OCI-LY7 (cell line): Measurements from ENCODE around the gene AEBP2. TPM values are rescaled to one million over a fixed set of nuclear protein-coding genes. Genes with fewer than 3 reads are reported as not detected.

Experiments used
- BruUV-seq: library from RNA; stranded (reverse); fragments of 400-500 nt; replicated peaks from 2 replicates; lab custom pipeline; 2021; lab: Mats Ljungman, UMichigan
- CTCF ChIA-PET: fragments of 300-600 bp; sonication (Branson Sonifier 250); formaldehyde crosslinking; loops from one replicate; lab custom pipeline; 2022; ENCODE audit warnings: antibody characterized with exemption; ENCODE audit not compliant: unreplicated experiment; lab: Charles Lee
- POLR2A ChIA-PET: fragments of 300-600 bp; sonication (Branson Sonifier 250); formaldehyde crosslinking; loops from one replicate; lab custom pipeline; 2022; ENCODE audit warnings: antibody characterized with exemption; lab: Charles Lee
- DNase-seq: peaks from one replicate; pipeline ENCODE4 v3.0.0-alpha.2; 2015; ENCODE audit warnings: low spot score
- H2AFZ ChIP-seq: fragments of 200-600 bp; sonication (generic), shearing (Covaris generic); 2 replicates; pipeline ENCODE4 v1.6.1; 2014; ENCODE audit warnings: mild to moderate bottlenecking, antibody characterized with exemption, low read length, moderate library complexity
- H3K27ac ChIP-seq: fragments of 200-600 bp; sonication (generic); 2 replicates; pipeline ENCODE4 v1.5.1; 2014; ENCODE audit warnings: mixed run types, low read depth, mild to moderate bottlenecking, moderate library complexity, low read length, inconsistent platforms; ENCODE audit not compliant: poor library complexity, severe bottlenecking
- H3K36me3 ChIP-seq: fragments of 200-600 bp; sonication (generic); 2 replicates; pipeline ENCODE4 v1.6.1; 2014; ENCODE audit warnings: mild to moderate bottlenecking, antibody characterized with exemption, low read length, moderate library complexity, mixed read lengths; ENCODE audit not compliant: insufficient read depth
- H3K4me1 ChIP-seq: fragments of 200-600 bp; sonication (generic); 2 replicates; pipeline ENCODE4 v1.5.1; 2014; ENCODE audit warnings: mild to moderate bottlenecking, low read length; ENCODE audit not compliant: insufficient read depth, poor library complexity, severe bottlenecking
- H3K4me2 ChIP-seq: fragments of 200-600 bp; sonication (generic); 2 replicates; pipeline ENCODE4 v1.6.1; 2014; ENCODE audit warnings: mild to moderate bottlenecking, low read length
- H3K4me3 ChIP-seq: fragments of 200-600 bp; sonication (generic); 2 replicates; pipeline ENCODE4 v1.5.1; 2014; ENCODE audit warnings: mild to moderate bottlenecking, low read depth, low read length; ENCODE audit not compliant: poor library complexity, severe bottlenecking
- H3K79me2 ChIP-seq: fragments of 200-600 bp; sonication (generic); 2 replicates; pipeline ENCODE4 v1.6.1; 2016; ENCODE audit warnings: low read depth, mild to moderate bottlenecking, low read length, moderate library complexity, mixed read lengths; ENCODE audit not compliant: insufficient read depth
- H3K9me2 ChIP-seq: fragments of 200-600 bp; sonication (generic); 2 replicates; pipeline ENCODE4 v1.6.1; 2016; ENCODE audit warnings: mild to moderate bottlenecking, low read length, mixed read lengths; ENCODE audit not compliant: insufficient read depth
- H3K9me3 ChIP-seq: fragments of 200-600 bp; sonication (generic); 2 replicates; pipeline ENCODE4 v1.6.1; 2014; ENCODE audit warnings: mild to moderate bottlenecking, mixed run types, low read length, mixed read lengths
- H4K20me1 ChIP-seq: fragments of 200-600 bp; sonication (generic); 2 replicates; pipeline ENCODE4 v1.6.1; 2014; ENCODE audit warnings: mild to moderate bottlenecking, antibody characterized with exemption, low read length, moderate library complexity, mixed read lengths; ENCODE audit not compliant: insufficient read depth
- EZH2phosphoT487 ChIP-seq: fragments of 200-600 bp; sonication (generic); IDR thresholded peaks from 2 replicates; pipeline ENCODE4 v1.6.1; 2018; ENCODE audit warnings: low read depth, borderline replicate concordance, mild to moderate bottlenecking, mixed run types, antibody characterized with exemption, low read length, moderate library complexity, mixed read lengths
- intact Hi-C: fragments of 100-400 bp; cut with micrococcal nuclease; formaldehyde crosslinking; loops from one replicate; pipeline ENCODE4 v1.10.0; 2022; ENCODE audit not compliant: unreplicated experiment
- small RNA-seq: library from RNA; depleted of rRNA; stranded (forward); fragments of <200 nt; gene quantifications from one replicate; pipeline ENCODE3, GENCODE V24; 2014
- total RNA-seq, 2 experiments: library from RNA; depleted of rRNA in 1 of 2; stranded (reverse); fragments of >200 nt in 1 of 2; shearing (Covaris generic) in 1 of 2; gene quantifications; 2 replicates each; pipeline ENCODE4 v1.2.3, GENCODE V29; 2014 to 2022
- TF ChIP-seq, protein P1 (sequence below): fragments of 200-600 bp; sonication (generic); conservative IDR thresholded peaks from 2 replicates; pipeline ENCODE4 v1.5.1; 2014; ENCODE audit warnings: mild to moderate bottlenecking, antibody characterized with exemption, low read length, moderate library complexity, mixed read lengths

The AEBP2 gene
- total RNA-seq, 2 experiments from 2014 or later: 21.5 to 59.7 TPM

DNA sequence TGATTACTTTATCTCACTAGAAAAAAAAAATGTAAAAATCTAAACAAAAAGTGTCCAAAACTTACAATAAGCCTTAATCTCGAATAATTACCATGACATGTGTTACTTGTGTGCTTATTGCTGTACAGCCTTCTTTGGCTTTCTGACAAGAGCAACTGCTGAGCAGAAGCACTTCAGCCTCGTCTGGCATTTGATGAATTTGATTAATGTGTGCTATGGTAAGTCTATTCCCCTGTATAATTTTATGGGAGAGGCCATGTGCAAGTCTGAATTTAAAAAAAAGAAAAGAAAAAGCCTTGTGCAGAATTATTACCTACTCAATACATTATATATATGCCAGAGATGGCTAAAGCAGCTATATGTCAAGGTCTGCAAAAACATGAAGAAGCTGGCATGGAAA, 113.9 kb downstream of the AEBP2 start:
- no peaks in the 10 kb centered on the region for H3K9me3 ChIP-seq
- CTCF ChIA-PET: no interaction called here
- H2AFZ ChIP-seq: no peak overlapping the region
- H3K4me1 ChIP-seq: no peaks in the 10 kb centered on the region
- intact Hi-C loops: no loop called here
- H3K4me2 ChIP-seq: no peak overlapping the region
- TF ChIP-seq, protein P1, sequence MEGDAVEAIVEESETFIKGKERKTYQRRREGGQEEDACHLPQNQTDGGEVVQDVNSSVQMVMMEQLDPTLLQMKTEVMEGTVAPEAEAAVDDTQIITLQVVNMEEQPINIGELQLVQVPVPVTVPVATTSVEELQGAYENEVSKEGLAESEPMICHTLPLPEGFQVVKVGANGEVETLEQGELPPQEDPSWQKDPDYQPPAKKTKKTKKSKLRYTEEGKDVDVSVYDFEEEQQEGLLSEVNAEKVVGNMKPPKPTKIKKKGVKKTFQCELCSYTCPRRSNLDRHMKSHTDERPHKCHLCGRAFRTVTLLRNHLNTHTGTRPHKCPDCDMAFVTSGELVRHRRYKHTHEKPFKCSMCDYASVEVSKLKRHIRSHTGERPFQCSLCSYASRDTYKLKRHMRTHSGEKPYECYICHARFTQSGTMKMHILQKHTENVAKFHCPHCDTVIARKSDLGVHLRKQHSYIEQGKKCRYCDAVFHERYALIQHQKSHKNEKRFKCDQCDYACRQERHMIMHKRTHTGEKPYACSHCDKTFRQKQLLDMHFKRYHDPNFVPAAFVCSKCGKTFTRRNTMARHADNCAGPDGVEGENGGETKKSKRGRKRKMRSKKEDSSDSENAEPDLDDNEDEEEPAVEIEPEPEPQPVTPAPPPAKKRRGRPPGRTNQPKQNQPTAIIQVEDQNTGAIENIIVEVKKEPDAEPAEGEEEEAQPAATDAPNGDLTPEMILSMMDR: no peak
- TF ChIP-seq EZH2phosphoT487: no peak
- no peaks in the 10 kb centered on the region for H4K20me1 ChIP-seq
- H3K9me2 ChIP-seq: no peaks in the 10 kb centered on the region
- no peaks in the 10 kb centered on the region for H3K79me2 ChIP-seq
- no peaks in the 10 kb centered on the region for H3K36me3 ChIP-seq
- BruUV-seq: no TSS peak
- POLR2A ChIA-PET: no interaction called here
- DNase-seq: no peak
- no peak overlapping the region for H3K27ac ChIP-seq
- no peak overlapping the region for H3K4me3 ChIP-seq

DNA sequence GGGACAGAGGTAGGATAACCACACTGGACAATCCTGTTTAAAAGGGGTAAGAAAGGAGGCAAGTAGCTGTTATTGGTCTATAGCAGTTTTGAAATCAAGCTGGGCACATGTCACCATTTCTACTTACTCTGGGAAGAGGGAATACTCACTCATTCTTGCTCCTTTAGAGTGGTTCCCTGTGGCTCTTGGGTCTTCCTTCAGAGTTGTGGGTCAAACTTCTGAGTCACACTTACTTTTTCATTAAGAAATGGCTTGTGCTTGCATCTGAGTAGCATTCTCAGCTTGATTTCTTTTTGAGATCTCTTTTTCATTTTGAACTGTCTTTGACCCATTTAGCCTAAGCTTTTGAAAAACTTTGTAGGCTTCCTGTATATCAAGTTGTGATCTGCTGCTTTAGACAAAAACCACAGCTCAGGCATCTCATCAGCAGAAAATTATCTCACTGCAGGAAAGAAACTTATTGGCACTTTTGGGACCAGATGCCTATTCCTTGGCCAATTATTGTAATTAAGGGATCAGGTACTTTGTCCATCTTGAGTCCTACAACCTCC, 122.2 kb downstream of the AEBP2 start:
- POLR2A ChIA-PET: interaction anchor here (0.5 to 0.9 kb wide), 2 partner anchors 386 to 1039 kb away, joined by 3 to 4 read pairs; no protein-coding TSS in a partner anchor
- Histone ChIP-seq H3K79me2 (no peaks in the 10 kb centered on the region), H3K36me3 (no peaks in the 10 kb centered on the region), H3K4me3 (no peak overlapping the region), H2AFZ (no peak overlapping the region), H3K9me2 (no peaks in the 10 kb centered on the region), H3K27ac (no peak overlapping the region), H3K9me3 (no peaks in the 10 kb centered on the region), H3K4me2 (no peak overlapping the region), H3K4me1 (no peaks in the 10 kb centered on the region), H4K20me1 (no peaks in the 10 kb centered on the region)
- CTCF ChIA-PET: no interaction called here
- no TSS peak for BruUV-seq
- intact Hi-C loops: no loop called here
- TF ChIP-seq, protein P1: no peak
- no peak for TF ChIP-seq EZH2phosphoT487
- DNase-seq: no peak

Small RNAs within 50 kb of the gene (small RNA-seq; reads per million reads assigned to genes)
- gene AC091805.2: not detected
- not detected for gene RNU6-254P
